Measurements from ENCODE around the gene NRGN. TPM values are rescaled to one million over a fixed set of nuclear protein-coding genes. Genes with fewer than 3 reads are reported as not detected.

Gene NRGN
- total RNA-seq, 1 donor: 0.43 TPM

DNA sequence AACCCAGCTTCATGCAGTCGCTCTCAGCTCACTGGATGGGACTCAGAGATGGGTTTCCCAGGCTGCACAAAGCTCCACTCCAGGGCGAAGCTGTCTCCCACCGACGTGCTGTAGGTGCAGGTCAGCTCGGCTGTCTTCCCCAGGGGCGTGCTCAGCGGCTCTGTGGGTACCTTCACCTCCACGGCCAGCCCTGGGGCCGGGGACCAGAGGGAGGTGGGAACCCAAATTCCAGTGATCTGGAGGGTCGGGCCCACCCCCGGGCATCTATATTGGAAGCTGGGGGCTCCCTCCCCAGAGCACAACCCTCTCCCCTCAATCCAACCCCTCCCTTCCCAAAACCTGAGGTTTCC is 11.6 kb downstream of the NRGN start:
- DNase-seq (ENCODE audit: low read depth): no peak
- TF ChIP-seq, protein P1, sequence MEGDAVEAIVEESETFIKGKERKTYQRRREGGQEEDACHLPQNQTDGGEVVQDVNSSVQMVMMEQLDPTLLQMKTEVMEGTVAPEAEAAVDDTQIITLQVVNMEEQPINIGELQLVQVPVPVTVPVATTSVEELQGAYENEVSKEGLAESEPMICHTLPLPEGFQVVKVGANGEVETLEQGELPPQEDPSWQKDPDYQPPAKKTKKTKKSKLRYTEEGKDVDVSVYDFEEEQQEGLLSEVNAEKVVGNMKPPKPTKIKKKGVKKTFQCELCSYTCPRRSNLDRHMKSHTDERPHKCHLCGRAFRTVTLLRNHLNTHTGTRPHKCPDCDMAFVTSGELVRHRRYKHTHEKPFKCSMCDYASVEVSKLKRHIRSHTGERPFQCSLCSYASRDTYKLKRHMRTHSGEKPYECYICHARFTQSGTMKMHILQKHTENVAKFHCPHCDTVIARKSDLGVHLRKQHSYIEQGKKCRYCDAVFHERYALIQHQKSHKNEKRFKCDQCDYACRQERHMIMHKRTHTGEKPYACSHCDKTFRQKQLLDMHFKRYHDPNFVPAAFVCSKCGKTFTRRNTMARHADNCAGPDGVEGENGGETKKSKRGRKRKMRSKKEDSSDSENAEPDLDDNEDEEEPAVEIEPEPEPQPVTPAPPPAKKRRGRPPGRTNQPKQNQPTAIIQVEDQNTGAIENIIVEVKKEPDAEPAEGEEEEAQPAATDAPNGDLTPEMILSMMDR (IDR thresholded peaks at IDR 0.05; ENCODE audit: insufficient read depth, low read depth, low read length): no peak
- H3K4me3 ChIP-seq (ENCODE audit: low read depth, low read length): no peak overlapping the region

DNA sequence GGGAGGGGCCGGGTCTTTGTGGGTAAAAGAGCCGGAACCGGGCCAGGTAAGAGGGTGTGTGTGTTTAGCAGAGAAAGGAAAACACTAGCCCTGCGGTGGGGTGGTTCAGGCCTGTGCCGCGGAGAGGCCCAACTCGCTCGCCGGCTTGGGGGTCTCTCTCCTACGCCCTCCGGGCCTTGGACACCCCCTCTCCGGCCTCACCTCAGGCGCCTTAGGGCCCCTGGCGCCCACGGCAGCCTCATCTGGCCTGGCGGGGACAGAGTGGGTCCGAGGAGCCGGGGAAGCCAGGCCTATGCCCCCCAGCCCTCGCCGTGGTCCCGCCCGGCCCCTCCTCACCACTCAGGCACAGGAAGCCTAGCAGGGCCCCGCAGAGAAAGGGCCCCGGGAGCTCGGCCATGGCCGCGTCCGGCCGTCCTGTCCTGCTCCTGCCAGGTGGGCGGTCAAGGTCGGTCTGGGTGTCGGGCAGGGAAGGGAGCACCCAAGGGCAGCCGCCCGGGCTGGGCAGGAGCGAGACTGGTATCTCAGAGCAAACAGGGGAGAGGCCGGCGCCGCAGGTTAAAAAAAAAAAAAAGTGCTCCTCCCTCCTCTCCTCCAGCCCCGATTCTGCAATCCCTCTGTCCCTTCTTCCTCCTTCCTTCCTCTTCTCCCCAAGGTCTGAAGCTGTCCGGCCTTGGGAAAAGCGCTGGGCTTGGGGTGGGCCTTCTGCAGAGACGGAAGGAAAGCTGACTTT is 12.2 kb downstream of the NRGN start, which contains the start of gene VSIG2:
TSS of gene VSIG2 (minus strand) at position 515 of the 730 bp plus-strand sequence. CDS start at position 397, 118 bp downstream.
- TF ChIP-seq, protein P1 (IDR thresholded peaks at IDR 0.05; ENCODE audit: insufficient read depth, low read depth, low read length): no peak
- H3K4me3 ChIP-seq (ENCODE audit: low read depth, low read length): no peak within 1 kb of the TSS
- no peak for DNase-seq (ENCODE audit: low read depth)

DNA sequence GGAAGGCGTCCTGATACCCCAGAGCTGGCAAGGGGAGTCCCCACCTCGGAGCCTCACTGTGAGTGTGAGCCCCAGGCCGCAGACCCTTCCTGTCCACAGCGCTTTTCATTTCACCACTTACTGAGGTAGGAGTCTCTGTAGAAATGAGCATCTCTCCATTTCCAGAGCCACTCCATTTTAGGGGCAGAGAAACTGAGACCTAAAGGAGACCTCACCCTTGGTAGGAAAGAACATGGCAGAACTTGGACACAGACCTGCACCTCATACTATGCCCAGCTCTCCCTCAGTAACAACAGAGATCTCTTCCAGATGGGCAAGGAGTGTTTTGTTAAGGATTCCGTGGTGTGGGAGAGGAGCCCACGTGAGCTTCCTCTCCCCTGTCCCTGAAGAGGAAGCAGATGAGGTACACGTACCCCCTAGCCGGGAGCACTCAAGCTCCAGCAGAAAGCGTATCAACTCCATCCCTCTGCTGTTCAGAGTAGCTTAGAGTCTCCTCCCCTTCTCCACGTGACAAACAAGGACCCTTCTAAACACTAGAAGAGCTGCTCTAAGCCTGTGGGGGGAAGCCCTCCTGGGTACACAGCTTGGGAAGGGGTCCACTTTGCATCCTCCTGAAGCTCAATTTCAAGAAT is 12.8 kb downstream of the NRGN start:
- TF ChIP-seq, protein P1 (IDR thresholded peaks at IDR 0.05; ENCODE audit: insufficient read depth, low read depth, low read length): no peak
- no peak for DNase-seq (ENCODE audit: low read depth)
- H3K4me3 ChIP-seq (ENCODE audit: low read depth, low read length): no peak overlapping the region

DNA sequence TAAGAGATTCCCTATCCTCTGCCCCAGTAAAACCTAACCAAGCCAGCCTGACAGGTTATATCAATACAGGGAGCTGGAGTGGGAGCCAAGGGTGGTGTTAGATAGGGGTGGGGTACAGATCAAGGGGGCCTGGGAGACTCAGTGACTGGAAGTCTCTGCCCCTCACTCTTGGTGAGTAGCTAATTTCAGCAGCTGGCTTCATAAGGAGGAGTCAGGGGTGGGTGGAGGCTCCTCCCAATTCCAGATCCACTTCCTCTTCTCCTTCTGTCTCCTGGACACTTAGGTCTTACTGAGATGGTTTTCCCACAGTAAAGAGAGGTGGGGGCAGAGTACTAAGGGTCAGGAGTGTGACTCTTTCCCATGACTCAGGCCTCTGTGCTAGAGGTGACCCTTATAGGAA is 13.5 kb downstream of the NRGN start:
- H3K4me3 ChIP-seq (ENCODE audit: low read depth, low read length): no peak overlapping the region
- no peak for DNase-seq (ENCODE audit: low read depth)
- TF ChIP-seq, protein P1 (IDR thresholded peaks at IDR 0.05; ENCODE audit: insufficient read depth, low read depth, low read length): no peak

DNA sequence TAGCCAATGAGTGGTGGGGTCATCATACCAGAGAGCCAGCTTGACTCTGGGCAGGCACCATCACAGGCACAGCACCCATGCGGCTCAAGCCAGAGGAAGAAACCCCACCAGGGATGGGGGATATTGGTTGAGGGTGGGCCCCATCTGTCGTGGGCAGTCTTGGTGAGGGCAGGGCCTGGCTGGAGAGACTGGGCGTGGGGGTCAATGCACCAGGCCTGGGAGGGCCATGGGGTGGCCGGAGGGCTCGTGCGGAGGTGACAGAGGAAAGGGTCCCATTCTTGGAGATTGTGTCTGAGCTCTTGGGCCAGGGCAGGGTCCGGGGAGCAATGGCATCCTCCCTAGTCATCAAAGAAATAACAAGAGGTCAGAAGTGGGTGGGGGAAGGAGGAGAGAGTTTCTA is 13.9 kb downstream of the NRGN start:
- DNase-seq (ENCODE audit: low read depth): no peak
- TF ChIP-seq, protein P1 (IDR thresholded peaks at IDR 0.05; ENCODE audit: insufficient read depth, low read depth, low read length): no peak

DNA sequence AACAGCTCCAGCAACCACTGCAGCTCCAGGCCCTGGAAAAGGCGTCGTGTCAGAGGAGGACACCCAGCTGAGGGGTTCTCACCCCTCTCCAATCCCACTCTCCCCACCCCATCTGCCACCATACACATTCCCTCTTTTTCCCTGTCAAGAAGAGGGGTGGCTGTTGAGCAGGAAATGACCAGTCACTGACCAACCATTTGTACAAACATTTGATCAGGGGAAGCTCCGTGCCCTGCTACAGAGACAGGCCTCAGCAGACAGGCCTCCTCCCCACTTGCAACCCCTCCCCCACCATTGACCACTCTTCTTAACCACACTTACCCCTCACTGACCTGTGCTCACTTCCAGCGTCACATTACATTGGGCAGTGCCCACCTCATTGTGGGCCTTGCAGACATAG is 14.6 kb downstream of the NRGN start:
- no peak overlapping the region for H3K4me3 ChIP-seq (ENCODE audit: low read depth, low read length)
- no peak for DNase-seq (ENCODE audit: low read depth)
- TF ChIP-seq, protein P1 (IDR thresholded peaks at IDR 0.05; ENCODE audit: insufficient read depth, low read depth, low read length): no peak

More for the DNA sequence above, 13.9 kb downstream of the NRGN start:
- no peak overlapping the region for H3K4me3 ChIP-seq (ENCODE audit: low read depth, low read length)

All from fibroblast of villous mesenchyme (primary cell).